ENCODE measurements around the gene ADCY10.

DNA sequence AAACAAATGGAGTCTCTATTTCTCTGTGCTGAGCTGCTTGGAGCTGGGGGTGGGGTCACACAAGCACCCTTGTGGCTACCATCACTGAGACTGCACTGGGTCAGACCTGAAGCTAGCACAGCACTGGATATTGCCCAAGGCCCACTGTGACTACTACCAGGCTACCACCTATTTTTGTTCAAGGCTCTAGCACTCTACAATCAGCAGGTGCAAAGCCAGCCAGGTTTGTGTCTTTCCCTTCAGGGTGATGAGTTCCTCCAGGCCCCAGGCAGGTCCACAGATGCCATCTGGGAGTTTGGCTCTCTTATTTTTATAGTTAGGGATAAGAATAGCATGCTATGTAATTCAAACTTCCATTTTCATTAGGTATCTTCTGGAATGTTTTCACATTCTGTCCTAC, 23.5 kb downstream of the ADCY10 start:
- no peak for TF ChIP-seq POLR2A (IDR thresholded peaks at IDR 0.05; ENCODE audit: low read depth, low read length)
- TF ChIP-seq TAF1 (IDR thresholded peaks at IDR 0.05; ENCODE audit: borderline replicate concordance, low read depth, low read length): no peak
- no peak for TF ChIP-seq POLR2AphosphoS5 (IDR thresholded peaks at IDR 0.05; ENCODE audit: low read depth, low read length)
